PC-3 (cell line): ENCODE data around the gene HCN1. TPM values are rescaled to one million over a fixed set of nuclear protein-coding genes. Genes with fewer than 3 reads are reported as not detected.
A peak's percentile ranks its signal among the peaks of the same experiment; 100 is the strongest.

Experiments used
- ATAC-seq: fragments of 200-7000 bp; cut with Tn5 transposase; 2 replicates; pipeline ENCODE4 v1.9.1; 2020; ENCODE audit warnings: mild to moderate bottlenecking, moderate library complexity
- BruUV-seq: library from RNA; stranded (reverse); fragments of 400-500 nt; replicated peaks from 2 replicates; lab custom pipeline; 2021; lab: Mats Ljungman, UMichigan
- CTCF ChIA-PET: fragments of 300-600 bp; sonication (Branson Sonifier 250); formaldehyde crosslinking; loops from one replicate; lab custom pipeline; 2022; ENCODE audit warnings: antibody characterized with exemption; lab: Charles Lee
- POLR2A ChIA-PET: fragments of 300-600 bp; sonication (Branson Sonifier 250); formaldehyde crosslinking; loops from one replicate; lab custom pipeline; 2022; ENCODE audit warnings: antibody characterized with exemption; ENCODE audit not compliant: unreplicated experiment; lab: Charles Lee
- DNase-seq: peaks from one replicate; pipeline ENCODE4 v3.0.0-alpha.2; 2015
- H2AFZ ChIP-seq: fragments of 300-600 bp; sonication (generic); 2 replicates; pipeline ENCODE4 v1.6.0; 2016; ENCODE audit warnings: antibody characterized with exemption, low read length
- H3F3A ChIP-seq: fragments of 300-600 bp; sonication (generic); one replicate; pipeline ENCODE4 v1.6.0; 2017; ENCODE audit warnings: antibody characterized with exemption, low read length, control low read depth, mild to moderate bottlenecking; ENCODE audit not compliant: unreplicated experiment
- H3K27ac ChIP-seq: fragments of 300-600 bp; sonication (generic); 2 replicates; pipeline ENCODE4 v1.5.1; 2016; ENCODE audit warnings: mild to moderate bottlenecking, low read length
- H3K27me3 ChIP-seq: fragments of 300-600 bp; sonication (generic); 2 replicates; pipeline ENCODE4 v1.6.1; 2016; ENCODE audit warnings: low read length, mixed read lengths
- H3K36me3 ChIP-seq: fragments of 300-600 bp; sonication (generic); 2 replicates; pipeline ENCODE4 v1.6.1; 2016; ENCODE audit warnings: low read depth, mixed run types, low read length, mixed read lengths
- H3K4me1 ChIP-seq: fragments of 300-600 bp; sonication (generic); 2 replicates; pipeline ENCODE4 v1.5.1; 2016; ENCODE audit warnings: low read length; ENCODE audit not compliant: insufficient read depth
- H3K4me2 ChIP-seq: fragments of 300-600 bp; sonication (generic); 2 replicates; pipeline ENCODE4 v1.6.0; 2016; ENCODE audit warnings: low read length
- H3K4me3 ChIP-seq: fragments of 300-600 bp; sonication (generic); 2 replicates; pipeline ENCODE4 v1.5.1; 2016; ENCODE audit warnings: mild to moderate bottlenecking, low read length, mixed read lengths
- H3K79me2 ChIP-seq: fragments of 300-600 bp; sonication (generic); 2 replicates; pipeline ENCODE4 v1.6.1; 2017; ENCODE audit warnings: low read length, mixed read lengths
- H3K9ac ChIP-seq: fragments of 300-600 bp; sonication (generic); 2 replicates; pipeline ENCODE4 v1.6.0; 2016; ENCODE audit warnings: mild to moderate bottlenecking, low read length
- H3K9me2 ChIP-seq: fragments of 300-600 bp; sonication (generic); replicated peaks from 2 replicates; pipeline ENCODE4 v1.6.1; 2016; ENCODE audit warnings: mixed run types, low read length, mixed read lengths
- H3K9me3 ChIP-seq: fragments of 300-600 bp; sonication (generic); 2 replicates; pipeline ENCODE4 v1.6.1; 2016; ENCODE audit warnings: low read length, mixed read lengths
- H4K20me1 ChIP-seq: fragments of 300-600 bp; sonication (generic); 2 replicates; pipeline ENCODE4 v1.6.1; 2016; ENCODE audit warnings: low read length, mixed read lengths
- EZH2 ChIP-seq: fragments of 300-600 bp; sonication (generic); IDR thresholded peaks from one replicate; pipeline ENCODE4 v1.6.1; 2017; ENCODE audit warnings: antibody characterized with exemption, mild to moderate bottlenecking, low read length; ENCODE audit not compliant: unreplicated experiment
- EZH2phosphoT487 ChIP-seq: fragments of 300-600 bp; sonication (generic); IDR thresholded peaks from 2 replicates; pipeline ENCODE4 v1.6.1; 2018; ENCODE audit warnings: mild to moderate bottlenecking, antibody characterized with exemption, low read length, borderline replicate concordance
- intact Hi-C: fragments of 100-400 bp; cut with micrococcal nuclease; formaldehyde crosslinking; loops from 2 replicates; pipeline ENCODE4 v1.9.0; 2023
- total RNA-seq: library from RNA; depleted of rRNA; stranded (reverse); fragments of >200 nt; gene quantifications from 2 replicates; pipeline ENCODE4 v1.2.3, GENCODE V29; 2014
- TF ChIP-seq, protein P1 (sequence below): fragments of 300-600 bp; sonication (generic); conservative IDR thresholded peaks from 2 replicates; pipeline ENCODE4 v1.5.1; 2017; ENCODE audit warnings: antibody characterized with exemption, low read depth, mild to moderate bottlenecking, low read length

Gene HCN1
- total RNA-seq, 1 experiment from 2014 or later = not detected

DNA sequence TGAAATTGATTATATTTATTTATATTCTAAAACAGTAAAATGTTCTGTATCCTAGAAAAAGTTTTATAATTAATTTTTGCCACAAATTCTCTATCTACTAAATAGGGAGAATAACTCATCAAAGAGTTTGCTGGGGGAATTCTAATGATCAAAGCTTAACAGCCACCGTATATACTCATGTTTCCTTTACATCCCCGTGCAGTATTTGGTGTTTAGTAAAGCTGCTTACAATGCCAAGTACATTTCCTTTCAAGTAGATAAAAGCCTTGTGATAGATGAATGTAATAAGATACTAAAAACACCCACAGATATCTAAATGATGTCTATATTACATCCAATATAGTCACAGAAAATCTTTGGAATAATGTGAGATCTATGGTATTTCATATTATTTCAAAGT lies 312.2 kb downstream of the HCN1 start:
- Histone ChIP-seq H3F3A (no peaks in the 10 kb centered on the region), H3K4me2 (no peak overlapping the region), H3K36me3 (no peaks in the 10 kb centered on the region), H3K9ac (no peak overlapping the region), H3K9me3 (0 out of 2 replicates have a peak, but pooled peaks cover 3% of the 10 kb centered on the region), H2AFZ (no peak overlapping the region), H3K4me3 (no peak overlapping the region), H4K20me1 (no peaks in the 10 kb centered on the region), H3K9me2 (no peaks in the 10 kb centered on the region), H3K4me1 (peaks cover 15% of the 10 kb centered on the region; the same call in 1 of the 2 replicates), H3K27me3 (no peaks in the 10 kb centered on the region), H3K79me2 (no peaks in the 10 kb centered on the region), H3K27ac (no peak overlapping the region)
- no peak for TF ChIP-seq EZH2
- TF ChIP-seq, protein P1, sequence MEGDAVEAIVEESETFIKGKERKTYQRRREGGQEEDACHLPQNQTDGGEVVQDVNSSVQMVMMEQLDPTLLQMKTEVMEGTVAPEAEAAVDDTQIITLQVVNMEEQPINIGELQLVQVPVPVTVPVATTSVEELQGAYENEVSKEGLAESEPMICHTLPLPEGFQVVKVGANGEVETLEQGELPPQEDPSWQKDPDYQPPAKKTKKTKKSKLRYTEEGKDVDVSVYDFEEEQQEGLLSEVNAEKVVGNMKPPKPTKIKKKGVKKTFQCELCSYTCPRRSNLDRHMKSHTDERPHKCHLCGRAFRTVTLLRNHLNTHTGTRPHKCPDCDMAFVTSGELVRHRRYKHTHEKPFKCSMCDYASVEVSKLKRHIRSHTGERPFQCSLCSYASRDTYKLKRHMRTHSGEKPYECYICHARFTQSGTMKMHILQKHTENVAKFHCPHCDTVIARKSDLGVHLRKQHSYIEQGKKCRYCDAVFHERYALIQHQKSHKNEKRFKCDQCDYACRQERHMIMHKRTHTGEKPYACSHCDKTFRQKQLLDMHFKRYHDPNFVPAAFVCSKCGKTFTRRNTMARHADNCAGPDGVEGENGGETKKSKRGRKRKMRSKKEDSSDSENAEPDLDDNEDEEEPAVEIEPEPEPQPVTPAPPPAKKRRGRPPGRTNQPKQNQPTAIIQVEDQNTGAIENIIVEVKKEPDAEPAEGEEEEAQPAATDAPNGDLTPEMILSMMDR = no peak
- TF ChIP-seq EZH2phosphoT487 = no peak
- no peak for DNase-seq
- ChIA-PET POLR2A (no interaction called here), CTCF (no interaction called here)
- BruUV-seq = no TSS peak
- ATAC-seq = no peak
- intact Hi-C loops = no loop called here

DNA sequence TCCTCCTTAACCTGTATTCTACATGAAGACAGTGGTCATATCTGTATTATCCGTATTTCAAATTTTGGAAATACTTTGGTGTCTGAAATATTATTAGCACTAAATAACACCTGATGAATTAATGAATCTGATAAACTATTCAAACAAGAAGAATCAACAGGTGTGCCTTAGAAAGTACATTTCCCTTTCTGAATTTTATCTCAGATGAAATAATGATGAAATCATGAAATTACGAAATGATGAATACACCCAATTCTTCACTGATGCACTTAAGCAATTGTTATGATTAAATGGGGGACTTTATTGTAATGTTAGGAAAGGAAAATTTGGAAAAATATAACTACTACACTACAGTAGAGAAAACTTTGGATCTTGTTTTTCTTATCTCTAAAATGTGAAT lies 313.6 kb downstream of the HCN1 start:
- no peaks in the 10 kb centered on the region for H3F3A ChIP-seq
- no peaks in the 10 kb centered on the region for H3K36me3 ChIP-seq
- intact Hi-C loops = no loop called here
- no peaks in the 10 kb centered on the region for H3K79me2 ChIP-seq
- ATAC-seq (no peak), DNase-seq (no peak)
- no peaks in the 10 kb centered on the region for H4K20me1 ChIP-seq
- no peak overlapping the region for H3K27ac ChIP-seq
- H3K9me3 ChIP-seq = 0 out of 2 replicates have a peak, but pooled peaks cover 5% of the 10 kb centered on the region
- no peak overlapping the region for H3K4me3 ChIP-seq
- ChIA-PET CTCF (no interaction called here), POLR2A (no interaction called here)
- peaks cover 15% of the 10 kb centered on the region; the same call in 1 of the 2 replicates for H3K4me1 ChIP-seq
- no peak overlapping the region for H3K9ac ChIP-seq
- no peak overlapping the region for H2AFZ ChIP-seq
- H3K27me3 ChIP-seq = no peaks in the 10 kb centered on the region
- no peak for TF ChIP-seq EZH2phosphoT487
- no peaks in the 10 kb centered on the region for H3K9me2 ChIP-seq
- BruUV-seq = no TSS peak
- H3K4me2 ChIP-seq = no peak overlapping the region

DNA sequence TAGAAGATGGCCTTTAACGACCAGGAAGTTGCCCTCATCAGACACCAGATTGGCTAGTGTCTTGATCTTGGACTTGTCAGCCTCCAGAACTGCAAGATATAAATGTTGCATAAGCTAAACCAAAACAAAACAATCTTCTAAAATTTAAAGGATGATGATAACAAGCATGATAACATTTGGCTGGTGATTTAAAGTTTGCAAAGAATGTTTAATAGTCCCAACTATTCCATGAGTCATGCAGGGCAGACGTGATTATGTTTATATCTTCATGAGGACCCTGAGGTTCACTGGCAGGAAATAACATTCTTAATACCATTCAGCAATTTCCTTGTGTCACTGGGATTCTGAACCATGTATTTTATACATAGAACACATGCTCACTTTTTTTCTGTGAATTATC lies 319.8 kb downstream of the HCN1 start:
- Histone ChIP-seq H3K4me3 (no peak overlapping the region), H3K9me2 (no peaks in the 10 kb centered on the region), H3K79me2 (no peaks in the 10 kb centered on the region), H3K27ac (no peak overlapping the region), H3K36me3 (no peaks in the 10 kb centered on the region), H3K27me3 (no peaks in the 10 kb centered on the region), H3K4me1 (no peaks in the 10 kb centered on the region), H3K9me3 (0 out of 2 replicates have a peak, but pooled peaks cover 9% of the 10 kb centered on the region), H4K20me1 (no peaks in the 10 kb centered on the region), H2AFZ (no peak overlapping the region), H3K4me2 (no peak overlapping the region), H3F3A (no peaks in the 10 kb centered on the region), H3K9ac (no peak overlapping the region)
- ChIA-PET CTCF (no interaction called here), POLR2A (no interaction called here)
- ATAC-seq (peak; percentile 56), DNase-seq (peak; percentile 27)
- TF ChIP-seq EZH2 (no peak), EZH2phosphoT487 (no peak)
- TF ChIP-seq, protein P1 = no peak
- intact Hi-C loops = no loop called here
- BruUV-seq = no TSS peak
